GM12875 (cell line): Measurements from ENCODE around the gene HPS3.

ENCODE experiments used
- H3K4me3 ChIP-seq: one replicate; pipeline ENCODE4 v1.5.1; 2011; ENCODE audit warnings: low read depth, low read length, control low read depth
- CTCF ChIP-seq: IDR thresholded peaks from 2 replicates; pipeline ENCODE4 v1.5.1; 2011; ENCODE audit warnings: low read depth, mild to moderate bottlenecking, control low read depth, inconsistent platforms, low read length, moderate library complexity, borderline replicate concordance; ENCODE audit not compliant: insufficient read depth

Gene HPS3

GRCh38 chr3:149197669-149198068, 68.2 kb downstream of the HPS3 start:
- TF ChIP-seq CTCF: no peak
- H3K4me3 ChIP-seq: no peak overlapping the region

GRCh38 chr3:149198611-149199010, 69.2 kb downstream of the HPS3 start:
- no peak for TF ChIP-seq CTCF
- no peak overlapping the region for H3K4me3 ChIP-seq

- no peak overlapping the region for H3K4me3 ChIP-seq
- TF ChIP-seq CTCF: no peak
Observed at GRCh38 chr3:149199474-149199873, 70.0 kb downstream of the HPS3 start.

GRCh38 chr3:149203758-149204157, 74.3 kb downstream of the HPS3 start:
- H3K4me3 ChIP-seq: no peak overlapping the region
- no peak for TF ChIP-seq CTCF

- no peak overlapping the region for H3K4me3 ChIP-seq
- no peak for TF ChIP-seq CTCF
Observed at GRCh38 chr3:149204390-149204991, 75.1 kb downstream of the HPS3 start.

GRCh38 chr3:149207475-149207874, 78.0 kb downstream of the HPS3 start:
- no peak overlapping the region for H3K4me3 ChIP-seq
- TF ChIP-seq CTCF: no peak

- no peak for TF ChIP-seq CTCF
- H3K4me3 ChIP-seq: no peak overlapping the region
Observed at GRCh38 chr3:149209431-149209830, 80.0 kb downstream of the HPS3 start.
